Cerebellar cortex (tissue), 1 donor: ENCODE results near the gene LAX1.

Source experiments
- DNase-seq: peaks from one replicate; pipeline ENCODE4 v3.0.0-alpha.2; 2015; ENCODE audit warnings: low spot score

Gene LAX1

GRCh38 chr1:203813581-203814341 lies 48.8 kb downstream of the LAX1 start:
- no peak for DNase-seq

GRCh38 chr1:203818399-203818798 lies 53.4 kb downstream of the LAX1 start:
- no peak for DNase-seq

GRCh38 chr1:203823306-203823705 lies 58.3 kb downstream of the LAX1 start:
- DNase-seq = no peak
